ENCODE data around the gene PTGER4.

DNA sequence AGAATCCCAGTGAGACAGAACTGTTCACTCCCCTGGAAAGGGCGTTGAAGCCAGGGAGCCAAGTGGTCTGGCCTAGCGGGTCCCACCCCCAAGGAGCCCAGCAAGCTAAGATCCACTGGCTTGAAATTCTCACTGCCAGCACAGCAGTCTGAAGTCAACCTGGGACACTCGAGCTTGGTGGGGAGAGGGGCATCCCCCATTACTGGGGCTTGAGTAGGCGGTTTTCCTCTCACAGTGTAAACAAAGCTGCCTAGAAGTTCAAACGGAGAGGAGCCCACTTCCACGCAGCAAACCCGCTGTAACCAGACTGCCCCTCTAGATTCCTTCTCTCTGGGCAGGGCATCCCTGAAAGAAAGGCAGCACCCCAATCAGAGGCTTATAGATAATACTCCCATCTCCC, 45.1 kb upstream of the PTGER4 start:
- TF ChIP-seq, protein P1, sequence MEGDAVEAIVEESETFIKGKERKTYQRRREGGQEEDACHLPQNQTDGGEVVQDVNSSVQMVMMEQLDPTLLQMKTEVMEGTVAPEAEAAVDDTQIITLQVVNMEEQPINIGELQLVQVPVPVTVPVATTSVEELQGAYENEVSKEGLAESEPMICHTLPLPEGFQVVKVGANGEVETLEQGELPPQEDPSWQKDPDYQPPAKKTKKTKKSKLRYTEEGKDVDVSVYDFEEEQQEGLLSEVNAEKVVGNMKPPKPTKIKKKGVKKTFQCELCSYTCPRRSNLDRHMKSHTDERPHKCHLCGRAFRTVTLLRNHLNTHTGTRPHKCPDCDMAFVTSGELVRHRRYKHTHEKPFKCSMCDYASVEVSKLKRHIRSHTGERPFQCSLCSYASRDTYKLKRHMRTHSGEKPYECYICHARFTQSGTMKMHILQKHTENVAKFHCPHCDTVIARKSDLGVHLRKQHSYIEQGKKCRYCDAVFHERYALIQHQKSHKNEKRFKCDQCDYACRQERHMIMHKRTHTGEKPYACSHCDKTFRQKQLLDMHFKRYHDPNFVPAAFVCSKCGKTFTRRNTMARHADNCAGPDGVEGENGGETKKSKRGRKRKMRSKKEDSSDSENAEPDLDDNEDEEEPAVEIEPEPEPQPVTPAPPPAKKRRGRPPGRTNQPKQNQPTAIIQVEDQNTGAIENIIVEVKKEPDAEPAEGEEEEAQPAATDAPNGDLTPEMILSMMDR (optimal IDR thresholded peaks at IDR 0.05 in 1 of 3, IDR thresholded peaks at IDR 0.05 in 1 of 3, conservative IDR thresholded peaks at IDR 0.05 in 1 of 3; ENCODE audit: extremely low read depth in 1 of 3, insufficient read depth in 2 of 3, low read length in 3 of 3): no peak
- TF ChIP-seq EZH2 (IDR thresholded peaks at IDR 0.05; ENCODE audit: low read length): no peak
